IPS DF 6.9 (cell line): Measurements from ENCODE around the gene L1CAM.

Experiments used
- DNase-seq: peaks from one replicate; pipeline ENCODE4 v3.0.0-alpha.2; 2013; ENCODE audit warnings: low read depth, low spot score
- H3K27ac ChIP-seq: one replicate; pipeline ENCODE4 v1.5.1; 2013; ENCODE audit warnings: low read length, control low read depth
- H3K27me3 ChIP-seq: 2 replicates; pipeline ENCODE4 v1.6.1; 2013; ENCODE audit warnings: mild to moderate bottlenecking, low read length; ENCODE audit not compliant: control insufficient read depth, insufficient read depth
- H3K36me3 ChIP-seq: 2 replicates; pipeline ENCODE4 v1.6.1; 2013; ENCODE audit warnings: low read length; ENCODE audit not compliant: control insufficient read depth, insufficient read depth
- H3K4me1 ChIP-seq: 2 replicates; pipeline ENCODE4 v1.6.1; 2013; ENCODE audit warnings: low read length; ENCODE audit not compliant: control insufficient read depth, insufficient read depth
- H3K4me3 ChIP-seq: 2 replicates; pipeline ENCODE4 v1.5.1; 2013; ENCODE audit warnings: mild to moderate bottlenecking, low read length
- H3K9me3 ChIP-seq: 2 replicates; pipeline ENCODE4 v1.6.1; 2013; ENCODE audit warnings: low read length, inconsistent platforms; ENCODE audit not compliant: control insufficient read depth, insufficient read depth
- WGBS: extraction: QIAGEN DNeasy Blood & Tissue Kit; methylation state at CpG from one replicate; pipeline ENCODE4 v1.1.7; 2013; ENCODE audit warnings: mixed read lengths, missing lambda C conversion rate; ENCODE audit not compliant: insufficient read length, insufficient coverage; 5-methylcytosine and 5-hydroxymethylcytosine counted together

Gene L1CAM

GRCh38 chrX:153883163-153883843, 2.7 kb downstream of the L1CAM start:
- Histone ChIP-seq H3K9me3 (no peaks in the 10 kb centered on the region), H3K36me3 (no peaks in the 10 kb centered on the region), H3K4me3 (no peak overlapping the region), H3K4me1 (peaks cover 13% of the 10 kb centered on the region), H3K27ac (no peak overlapping the region), H3K27me3 (no peaks in the 10 kb centered on the region)
- DNase-seq = no peak
- WGBS = no CpG with 5 or more reads among the region's 13 CpGs

DNA sequence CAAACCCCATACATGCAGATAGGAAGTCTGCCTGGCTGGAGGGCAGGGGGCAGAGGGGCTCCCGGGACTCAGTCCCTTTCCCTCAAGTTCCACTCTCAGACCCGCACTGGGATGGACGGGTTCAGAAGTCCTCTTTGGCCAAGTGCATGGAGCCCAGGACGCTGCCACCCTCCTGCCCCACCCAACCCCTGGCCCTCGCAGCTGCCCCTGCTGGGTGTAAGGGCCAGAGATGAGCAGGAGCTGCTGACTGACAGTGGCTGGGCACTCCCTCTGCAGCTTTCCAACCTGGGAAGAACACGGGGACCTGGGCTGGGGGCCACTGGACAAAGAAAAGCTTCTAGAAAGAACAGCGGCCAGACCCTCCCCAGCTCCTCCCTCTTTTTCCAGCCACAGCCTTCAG, 3.4 kb downstream of the L1CAM start:
- no peak overlapping the region for H3K4me3 ChIP-seq
- WGBS = no CpG with 5 or more reads among the region's 7 CpGs
- no peaks in the 10 kb centered on the region for H3K27me3 ChIP-seq
- no peaks in the 10 kb centered on the region for H3K36me3 ChIP-seq
- H3K27ac ChIP-seq = no peak overlapping the region
- no peaks in the 10 kb centered on the region for H3K9me3 ChIP-seq
- peaks cover 13% of the 10 kb centered on the region for H3K4me1 ChIP-seq
- no peak for DNase-seq

DNA sequence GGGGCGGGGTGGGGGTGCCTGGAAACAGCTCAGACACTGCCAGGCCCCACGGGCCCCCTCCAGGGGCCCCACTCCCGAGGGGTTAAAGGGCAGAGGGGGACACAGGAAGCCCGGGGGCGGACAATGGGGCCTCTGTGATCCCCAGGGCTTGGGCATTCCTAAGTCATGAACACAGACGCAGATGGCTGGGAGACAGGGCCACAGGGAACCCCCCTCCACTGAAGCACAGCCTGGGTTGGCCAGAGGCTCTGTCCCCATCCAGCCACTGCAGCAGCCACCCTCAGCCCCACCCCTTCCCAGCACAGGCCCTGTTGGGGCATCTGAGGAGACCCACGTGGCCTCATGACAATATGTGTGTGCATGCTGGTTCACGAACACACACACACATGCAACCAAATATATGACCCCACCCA, 3.9 kb downstream of the L1CAM start:
- Histone ChIP-seq H3K27ac (no peak overlapping the region), H3K4me3 (no peak overlapping the region), H3K36me3 (no peaks in the 10 kb centered on the region), H3K4me1 (peaks cover 13% of the 10 kb centered on the region), H3K27me3 (no peaks in the 10 kb centered on the region), H3K9me3 (no peaks in the 10 kb centered on the region)
- no peak for DNase-seq
- no CpG with 5 or more reads among the region's 8 CpGs for WGBS

DNA sequence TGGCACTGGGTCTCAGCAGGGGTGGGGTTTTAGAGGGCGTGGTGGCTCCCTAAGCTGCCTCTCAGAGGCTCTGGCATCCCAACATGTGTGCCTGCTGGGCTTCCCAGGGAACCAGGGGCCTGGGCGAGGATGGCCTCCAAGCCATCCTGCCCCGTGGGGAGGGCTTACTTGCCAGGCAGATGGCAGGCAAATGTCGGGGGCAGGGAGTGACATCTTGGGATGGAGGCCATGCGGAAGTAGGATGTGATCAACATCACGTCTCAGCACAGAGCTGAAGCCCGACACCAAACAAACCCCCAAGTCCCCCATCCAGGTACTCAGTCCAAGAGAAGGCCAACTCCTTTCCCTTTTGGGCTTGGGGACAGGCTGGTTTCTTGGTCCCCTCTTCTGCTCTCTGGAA, 4.7 kb downstream of the L1CAM start:
- peaks cover 13% of the 10 kb centered on the region for H3K4me1 ChIP-seq
- no peak for DNase-seq
- no peaks in the 10 kb centered on the region for H3K36me3 ChIP-seq
- H3K9me3 ChIP-seq = no peaks in the 10 kb centered on the region
- H3K27ac ChIP-seq = no peak overlapping the region
- H3K4me3 ChIP-seq = no peak overlapping the region
- no peaks in the 10 kb centered on the region for H3K27me3 ChIP-seq
- WGBS = no CpG with 5 or more reads among the region's 7 CpGs

- Histone ChIP-seq H3K4me1 (peaks cover 17% of the 10 kb centered on the region), H3K27me3 (no peaks in the 10 kb centered on the region), H3K36me3 (no peaks in the 10 kb centered on the region), H3K27ac (no peak overlapping the region), H3K4me3 (no peak overlapping the region), H3K9me3 (no peaks in the 10 kb centered on the region)
- WGBS = no CpG with 5 or more reads among the region's 6 CpGs
- DNase-seq = no peak
Observed at GRCh38 chrX:153880440-153880815, 5.5 kb downstream of the L1CAM start.

GRCh38 chrX:153879741-153880439, 6.1 kb downstream of the L1CAM start:
- no CpG with 5 or more reads among the region's 12 CpGs for WGBS
- H3K9me3 ChIP-seq = no peaks in the 10 kb centered on the region
- DNase-seq = no peak
- H3K27ac ChIP-seq = no peak overlapping the region
- H3K36me3 ChIP-seq = no peaks in the 10 kb centered on the region
- peaks cover 15% of the 10 kb centered on the region for H3K4me1 ChIP-seq
- no peak overlapping the region for H3K4me3 ChIP-seq
- no peaks in the 10 kb centered on the region for H3K27me3 ChIP-seq

DNA sequence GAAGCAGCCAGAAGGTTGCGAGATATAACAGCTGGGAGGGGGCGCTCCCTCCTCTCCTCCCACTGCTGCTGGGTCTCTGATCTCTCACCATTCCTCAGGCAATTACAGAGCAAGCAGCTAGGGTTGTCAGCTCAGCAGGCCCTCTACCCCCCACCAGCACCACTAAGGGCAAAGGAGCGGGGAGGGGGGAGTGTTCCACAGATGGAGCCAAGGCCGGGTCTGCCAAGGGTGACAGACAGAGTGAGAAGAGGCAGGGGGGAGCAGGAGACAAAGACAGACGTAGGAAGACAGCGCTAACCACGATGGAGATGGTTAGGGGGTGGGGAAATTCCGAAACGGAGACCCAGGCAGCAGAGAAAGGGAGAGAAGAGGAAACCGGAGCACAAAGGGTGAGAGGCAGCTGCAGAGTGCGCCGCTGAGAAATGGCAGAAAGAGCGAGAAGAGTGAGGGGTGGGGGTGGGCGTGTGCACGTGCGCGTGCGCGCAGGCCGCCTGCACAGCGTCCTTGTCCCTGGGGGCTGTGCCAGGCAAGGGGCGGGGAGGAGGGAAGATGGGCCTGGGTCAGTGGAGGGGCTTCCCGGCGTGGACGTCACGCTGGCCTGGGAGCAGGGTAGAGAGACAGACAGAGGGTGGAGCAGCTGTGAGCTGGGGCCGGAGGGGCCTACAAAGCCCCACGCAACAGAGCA, 6.9 kb downstream of the L1CAM start:
- no peak for DNase-seq
- Histone ChIP-seq H3K27me3 (no peaks in the 10 kb centered on the region), H3K9me3 (no peaks in the 10 kb centered on the region), H3K4me3 (no peak overlapping the region; the same call in 1 of the 2 replicates), H3K4me1 (peaks cover 15% of the 10 kb centered on the region), H3K27ac (no peak overlapping the region), H3K36me3 (no peaks in the 10 kb centered on the region)
- no CpG with 5 or more reads among the region's 28 CpGs for WGBS

DNA sequence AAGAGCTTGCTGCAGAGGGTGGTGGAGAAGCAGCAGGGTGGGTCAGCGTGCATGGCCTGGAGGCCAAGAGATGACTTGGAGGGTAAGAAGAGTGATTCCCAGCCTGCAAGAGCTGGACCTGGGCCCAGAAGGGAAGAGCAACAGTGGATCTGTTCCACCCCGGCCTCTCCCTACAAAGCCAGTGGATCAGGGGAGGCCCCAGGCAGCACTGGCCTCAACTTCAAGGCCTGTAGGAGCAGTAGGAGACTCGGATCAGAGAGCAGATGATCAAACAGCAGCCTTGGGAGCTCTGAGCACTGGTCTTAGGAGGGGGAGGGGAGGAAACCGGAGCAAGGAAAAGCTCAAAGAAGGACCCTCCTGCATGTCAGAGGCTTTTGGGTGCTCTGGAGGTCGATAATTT, 7.6 kb downstream of the L1CAM start:
- peaks cover 15% of the 10 kb centered on the region for H3K4me1 ChIP-seq
- no peaks in the 10 kb centered on the region for H3K36me3 ChIP-seq
- no peak for DNase-seq
- no peak overlapping the region for H3K4me3 ChIP-seq
- no peak overlapping the region for H3K27ac ChIP-seq
- H3K27me3 ChIP-seq = no peaks in the 10 kb centered on the region
- no peaks in the 10 kb centered on the region for H3K9me3 ChIP-seq
- WGBS = no CpG with 5 or more reads among the region's 5 CpGs

GRCh38 chrX:153877571-153878261, 8.3 kb downstream of the L1CAM start:
- Histone ChIP-seq H3K36me3 (no peaks in the 10 kb centered on the region), H3K27me3 (no peaks in the 10 kb centered on the region), H3K4me3 (no peak overlapping the region), H3K4me1 (peaks cover 12% of the 10 kb centered on the region), H3K9me3 (no peaks in the 10 kb centered on the region), H3K27ac (no peak overlapping the region)
- WGBS = no CpG with 5 or more reads among the region's 8 CpGs
- DNase-seq = no peak

DNA sequence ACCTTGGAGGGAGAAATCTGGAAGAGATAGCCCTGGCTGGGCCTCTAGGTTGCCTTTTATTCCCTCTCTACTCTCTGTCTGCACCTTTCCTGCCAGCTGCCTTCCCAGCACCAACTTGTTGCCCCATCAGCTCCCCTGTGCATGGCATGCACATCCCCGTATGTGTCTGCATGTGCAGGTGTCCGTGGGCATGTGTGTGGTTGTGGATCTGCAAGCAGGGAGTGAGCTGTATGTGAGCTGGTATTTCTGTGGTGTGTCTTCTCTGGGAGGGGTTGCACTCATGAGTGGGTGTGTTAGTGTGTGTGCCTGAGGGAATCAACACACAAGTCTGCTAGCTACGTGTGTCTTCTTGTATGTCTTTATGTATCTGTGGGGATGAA, 9.9 kb downstream of the L1CAM start:
- DNase-seq = no peak
- H3K4me3 ChIP-seq = no peak overlapping the region
- no peaks in the 10 kb centered on the region for H3K27me3 ChIP-seq
- no peak overlapping the region for H3K27ac ChIP-seq
- H3K9me3 ChIP-seq = no peaks in the 10 kb centered on the region
- H3K4me1 ChIP-seq = peaks cover 12% of the 10 kb centered on the region
- no CpG with 5 or more reads among the region's 3 CpGs for WGBS
- no peaks in the 10 kb centered on the region for H3K36me3 ChIP-seq
